GM04503 (cell line): Measurements from ENCODE around the gene SIGMAR1.

Experiments
- DNase-seq: peaks from one replicate; pipeline ENCODE4 v3.0.0-alpha.2; 2012; ENCODE audit warnings: low read depth

The SIGMAR1 gene

DNA sequence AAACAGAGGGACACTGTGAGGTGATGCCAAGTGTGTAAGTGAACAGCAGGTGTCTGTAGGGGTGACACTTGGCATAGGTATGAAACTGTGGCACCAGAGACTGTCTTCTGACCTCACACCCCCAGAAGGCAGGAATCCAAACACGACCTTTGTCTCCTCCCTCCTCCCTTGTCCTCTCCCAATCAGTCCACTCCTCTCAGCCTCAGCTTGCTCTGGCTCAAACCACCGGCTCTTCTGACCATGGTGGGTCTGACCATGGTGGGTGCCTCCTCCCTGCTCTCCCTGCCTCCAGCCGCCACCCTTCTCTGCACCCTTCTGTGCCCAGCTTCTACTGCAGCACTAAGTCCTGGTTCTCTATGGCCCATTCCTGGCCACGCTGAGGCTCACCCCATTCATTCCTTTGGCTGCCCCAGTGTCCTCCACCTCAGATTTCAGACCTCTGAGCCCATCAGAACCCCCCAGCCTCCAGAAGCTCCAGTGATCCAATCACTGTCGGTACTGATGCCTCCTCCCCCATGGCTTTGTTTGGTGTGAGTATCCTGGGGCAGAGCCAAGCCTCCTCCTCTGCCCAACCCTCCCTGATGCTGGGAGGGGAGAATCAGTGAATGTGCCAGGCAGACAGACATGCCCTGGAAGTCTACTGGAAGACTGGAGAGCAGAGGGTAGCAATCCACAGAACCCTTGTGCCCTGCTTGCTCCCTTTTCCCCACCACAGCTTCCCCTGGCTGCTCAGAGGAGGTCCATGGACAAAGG lies 7.0 kb downstream of the SIGMAR1 start:
- DNase-seq, result no peak

DNA sequence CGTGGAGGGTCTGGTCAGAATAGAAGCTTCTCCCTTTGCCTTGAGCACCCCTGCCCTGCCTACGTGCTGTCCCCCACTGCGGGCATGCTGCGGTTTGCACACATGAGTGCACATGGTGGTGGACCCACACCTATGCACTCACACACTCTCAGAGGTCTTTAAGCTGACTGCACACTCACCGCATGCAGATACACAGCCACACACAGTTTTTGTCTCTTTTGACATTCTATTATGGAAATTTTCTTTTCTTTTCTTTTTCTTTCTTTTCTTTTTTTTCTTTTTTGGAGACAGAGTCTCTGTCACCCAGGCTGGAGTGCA lies 8.1 kb downstream of the SIGMAR1 start:
- DNase-seq, result no peak

- DNase-seq, result no peak
These were observed 8.7 kb downstream of the SIGMAR1 start, which contains the start of gene ARID3C for GRCh38 chr9:34628656-34629490. TSS of gene ARID3C (minus strand) at chr9:34629066. CDS start at chr9:34628014, 1,052 bp downstream.

GRCh38 chr9:34627716-34628655 lies 9.6 kb downstream of the SIGMAR1 start:
- no peak for DNase-seq

GRCh38 chr9:34625186-34625486 lies 12.5 kb downstream of the SIGMAR1 start:
- DNase-seq, result no peak

DNA sequence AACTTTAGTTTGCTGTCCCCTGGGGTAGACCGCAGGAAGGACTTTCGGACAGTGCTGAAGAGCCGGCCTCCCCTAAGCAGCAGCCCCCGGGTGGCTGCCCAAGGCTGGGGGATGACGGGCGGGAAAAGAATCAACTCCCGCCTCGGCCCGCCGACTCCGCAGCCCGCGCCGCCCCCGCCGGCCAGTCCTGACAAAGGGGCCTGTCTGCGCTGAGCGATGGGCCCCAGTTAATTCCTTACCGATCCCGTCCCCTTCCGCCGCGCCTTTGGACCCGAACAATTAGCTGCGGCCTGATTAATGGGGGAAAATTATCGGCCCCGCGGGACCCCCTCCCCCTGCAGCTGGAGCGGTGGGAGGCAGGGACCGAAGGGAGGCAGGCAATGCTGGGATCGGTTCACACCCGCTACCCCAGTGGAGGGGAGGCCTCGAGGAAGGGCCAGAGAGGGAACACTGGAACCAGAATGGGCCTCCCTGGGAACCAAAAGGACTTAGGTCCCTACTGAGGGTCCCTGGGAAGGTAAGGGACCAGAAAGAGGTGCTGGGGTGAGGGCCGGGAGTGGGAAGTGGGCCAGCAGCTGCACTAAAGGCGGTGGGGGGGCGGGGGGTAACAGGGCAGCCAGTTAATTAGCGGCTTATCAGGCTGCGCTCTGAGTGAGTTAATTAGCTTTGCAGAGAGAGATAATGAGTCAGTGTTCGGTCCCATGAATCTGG lies 13.0 kb downstream of the SIGMAR1 start:
- DNase-seq, result no peak

GRCh38 chr9:34623374-34624235 lies 14.0 kb downstream of the SIGMAR1 start:
- DNase-seq, result no peak

DNA sequence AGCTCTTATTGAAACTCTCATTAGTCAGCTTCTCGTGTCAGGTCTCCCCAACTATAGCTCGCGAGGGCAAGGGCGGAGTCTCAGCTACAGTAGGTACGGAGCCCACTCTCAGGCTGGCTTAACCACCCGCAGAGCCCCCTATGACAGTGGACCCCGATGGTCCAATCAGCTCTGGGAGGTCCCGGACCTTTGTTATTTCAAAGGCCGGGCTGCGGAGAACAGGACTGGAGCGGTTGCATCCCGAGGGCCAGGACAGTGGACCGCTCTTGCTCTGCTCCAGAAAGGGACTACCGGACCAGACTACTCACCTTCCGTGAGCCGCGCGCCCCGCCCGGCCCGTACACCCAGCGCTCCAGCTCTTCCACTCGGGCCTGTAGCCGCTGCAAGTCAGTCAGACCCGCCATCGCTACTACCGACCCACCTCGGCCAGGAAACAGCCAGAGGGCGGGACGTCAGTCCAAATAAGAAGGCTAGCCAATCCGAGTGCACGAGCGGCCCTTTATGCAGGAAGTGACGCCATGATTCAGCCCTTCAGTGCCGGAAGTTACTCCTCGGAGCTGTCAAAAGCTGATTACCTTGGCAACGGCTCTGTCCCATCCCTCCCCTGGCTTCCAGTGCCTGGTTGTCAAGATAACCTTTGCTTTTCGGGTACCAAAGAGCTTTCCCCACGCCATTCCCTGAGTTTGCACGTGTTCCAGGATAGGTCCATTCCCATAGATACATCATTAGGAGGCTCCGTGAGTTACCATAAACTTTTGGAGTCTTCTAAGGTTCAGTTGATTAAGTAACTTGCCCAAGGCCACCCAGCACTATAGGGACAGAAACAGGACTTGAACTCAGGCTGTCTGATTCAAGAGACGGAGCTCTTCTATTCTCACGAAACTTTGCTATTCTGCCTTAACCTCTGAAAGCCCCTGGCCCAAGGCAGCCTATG lies 17.3 kb downstream of the SIGMAR1 start, which contains the start of gene DCTN3:
Gene DCTN3 (minus strand): TSS at position 435 of the 934 bp plus-strand sequence. CDS start 31 bp downstream, at position 404.
- DNase-seq, result peak; percentile 85

GRCh38 chr9:34615132-34615531 lies 22.5 kb downstream of the SIGMAR1 start:
- no peak for DNase-seq

DNA sequence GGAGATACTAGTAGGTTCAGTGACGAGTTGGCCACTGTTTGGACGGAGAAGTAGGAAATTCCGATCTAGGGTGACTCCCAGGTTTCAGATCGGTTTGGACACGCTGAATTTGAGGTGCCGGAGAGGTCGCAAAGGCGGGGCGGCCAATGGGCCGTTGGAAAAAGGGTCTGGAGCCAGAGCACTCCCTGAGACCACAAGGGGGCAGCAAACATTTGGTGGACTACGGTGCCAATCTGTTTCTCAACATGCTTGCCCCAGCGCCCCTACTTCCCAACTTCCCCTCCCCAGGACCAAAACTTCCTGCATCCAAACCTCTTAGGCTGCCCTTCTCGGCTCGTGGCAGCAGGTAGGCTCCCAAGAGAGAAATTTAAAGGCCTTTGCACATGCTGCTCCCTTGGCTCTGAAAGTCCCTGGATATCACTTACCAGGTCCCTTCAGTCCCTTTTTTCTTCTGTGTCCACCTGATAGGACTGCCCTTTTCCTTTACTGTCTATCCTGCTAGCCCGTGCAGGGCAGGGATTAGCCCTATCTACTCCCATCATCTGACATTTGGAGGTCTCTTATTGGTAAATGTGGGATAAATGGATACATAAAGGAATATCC lies 24.7 kb downstream of the SIGMAR1 start:
- DNase-seq, result no peak

DNA sequence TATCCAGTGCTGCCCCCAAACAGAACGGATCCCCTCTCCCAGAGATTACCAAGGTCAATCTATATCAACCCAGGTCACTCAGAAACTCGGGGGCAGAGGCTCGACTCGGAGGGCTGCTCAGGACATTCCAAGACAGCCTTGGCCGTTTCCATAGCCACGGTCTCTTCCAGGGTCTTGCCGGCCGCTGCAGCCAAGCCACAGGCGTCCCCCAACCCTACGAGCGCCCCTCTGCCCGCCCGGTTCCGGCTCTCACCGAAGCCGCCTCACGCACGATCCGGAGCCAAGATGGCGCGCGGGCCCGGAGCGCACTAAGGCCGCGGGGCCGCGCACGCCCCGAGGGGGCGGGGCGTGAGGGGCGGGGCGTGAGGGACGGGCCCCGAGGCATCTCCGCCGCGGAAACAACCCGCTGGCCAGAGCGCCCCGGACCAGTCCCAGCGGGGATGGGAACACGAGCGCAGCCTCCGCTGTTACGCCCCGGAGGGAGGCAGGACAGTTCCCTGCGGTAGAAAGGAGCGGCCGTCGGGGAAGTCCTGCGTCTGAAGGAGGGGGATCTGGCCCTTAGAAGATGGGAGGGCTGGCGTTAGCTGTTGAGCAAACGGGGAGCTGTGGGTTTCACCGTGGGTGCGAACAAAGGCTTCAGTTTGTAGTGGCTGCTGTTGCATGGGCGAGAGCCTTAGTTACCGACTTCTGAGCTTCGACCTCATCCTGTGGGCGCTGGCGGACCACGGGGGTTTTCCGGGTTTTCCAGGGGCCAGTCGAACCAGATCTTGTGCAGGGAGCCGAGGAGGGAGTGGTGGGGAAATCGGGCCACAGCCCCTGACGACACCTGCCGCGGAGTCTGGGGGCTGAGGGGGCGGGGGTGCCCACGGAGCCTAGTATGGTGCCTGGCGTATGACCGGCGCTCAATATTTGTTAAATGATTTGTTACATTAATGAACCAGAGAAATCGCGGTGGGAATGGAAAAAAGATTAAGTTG lies 25.5 kb downstream of the SIGMAR1 start, which contains the start of gene RPP25L:
Gene RPP25L (minus strand): TSS at position 287 of the 977 bp plus-strand sequence. CDS start 801 bp downstream, outside the sequence.
- peak; percentile 41 for DNase-seq

DNA sequence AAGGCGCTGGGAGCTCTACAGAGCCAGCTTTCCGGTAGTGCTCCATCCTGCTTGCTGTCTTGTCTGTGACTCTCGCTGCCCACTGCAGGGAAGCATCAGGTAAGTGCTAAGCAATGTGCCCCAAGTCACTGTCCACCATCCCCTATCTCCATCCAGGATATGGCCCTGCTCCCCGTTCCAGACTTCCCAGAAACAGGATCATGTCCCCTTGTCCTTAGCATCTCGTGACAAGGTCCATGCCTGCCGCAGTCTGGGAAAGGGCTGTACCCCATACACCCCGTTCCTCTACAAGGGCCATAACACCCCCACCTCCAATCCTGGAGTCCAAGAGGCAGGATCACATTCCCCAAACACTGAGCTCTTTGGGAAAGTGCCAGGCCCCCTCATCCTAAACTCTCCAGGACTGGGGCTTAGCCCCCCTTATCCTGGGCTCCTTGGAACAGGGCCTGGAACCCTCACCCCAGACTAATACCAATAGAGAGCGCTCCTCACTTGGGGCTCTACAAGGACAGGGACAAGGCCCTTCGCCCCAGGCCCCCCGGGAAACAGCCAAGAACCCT lies 26.3 kb downstream of the SIGMAR1 start:
- DNase-seq, result no peak

GRCh38 chr9:34610434-34611206 lies 27.0 kb downstream of the SIGMAR1 start:
- DNase-seq, result no peak

DNA sequence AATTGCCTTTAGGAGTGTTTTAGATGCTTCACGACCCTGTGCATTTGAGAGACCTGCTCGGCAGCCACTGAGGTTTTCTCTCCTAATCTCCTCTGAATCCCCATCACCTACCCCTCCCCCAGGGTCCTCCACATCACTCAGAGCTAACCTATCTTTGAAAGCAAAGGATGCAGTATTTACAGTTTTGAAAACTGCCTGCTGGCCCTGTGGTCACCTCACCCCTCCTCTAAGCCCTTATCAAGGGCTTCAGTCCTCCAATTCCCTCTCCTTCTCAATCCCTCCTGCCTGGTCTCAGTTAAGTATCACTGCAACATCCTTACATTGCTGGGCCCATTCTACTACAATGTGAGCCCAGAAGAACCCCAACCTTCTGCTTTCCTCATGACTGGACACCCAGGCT lies 30.3 kb downstream of the SIGMAR1 start:
- no peak for DNase-seq

- DNase-seq, result no peak
These were observed 30.7 kb downstream of the SIGMAR1 start for GRCh38 chr9:34606905-34607304.

DNA sequence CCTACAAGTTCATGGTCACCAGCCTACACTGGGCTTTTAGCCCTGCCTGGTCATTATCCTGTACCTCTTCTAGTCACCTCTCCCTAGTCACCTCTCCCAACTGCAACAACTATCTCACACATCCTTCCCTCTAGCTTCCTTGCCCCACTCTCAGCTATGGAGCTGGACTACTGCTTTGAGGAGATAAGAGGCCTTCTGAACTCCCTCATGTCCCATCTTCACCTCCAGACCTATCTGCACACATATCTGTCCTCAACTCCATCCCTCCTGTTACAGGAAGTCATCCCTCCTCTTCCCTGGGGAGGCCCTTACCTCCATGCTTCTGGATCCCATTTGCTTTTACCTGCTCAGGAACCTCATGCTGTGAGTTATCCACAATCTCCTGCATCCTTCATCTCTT lies 31.4 kb downstream of the SIGMAR1 start:
- no peak for DNase-seq
